ENCODE data around the gene SEMA5A.

The SEMA5A gene

DNA sequence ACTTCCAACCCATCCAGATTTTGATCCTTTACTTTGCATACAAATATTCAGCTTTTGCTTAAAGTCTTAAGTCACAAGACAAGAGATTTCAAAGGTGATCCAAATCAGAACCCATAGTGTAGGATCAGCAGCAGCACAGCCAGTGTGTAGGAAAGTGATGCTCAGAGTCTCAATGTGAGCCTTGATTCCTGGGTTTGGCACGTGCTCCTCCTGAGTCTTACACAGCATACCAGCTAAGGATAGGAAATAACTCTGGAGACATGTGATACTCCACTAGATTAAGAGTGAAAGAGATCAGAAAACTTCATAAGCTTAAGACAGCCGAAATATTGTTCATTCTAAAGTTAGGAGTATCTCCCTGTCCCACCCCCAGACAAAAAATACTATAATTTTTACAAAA, 344.9 kb downstream of the SEMA5A start (continued):
- TF ChIP-seq, protein P1, sequence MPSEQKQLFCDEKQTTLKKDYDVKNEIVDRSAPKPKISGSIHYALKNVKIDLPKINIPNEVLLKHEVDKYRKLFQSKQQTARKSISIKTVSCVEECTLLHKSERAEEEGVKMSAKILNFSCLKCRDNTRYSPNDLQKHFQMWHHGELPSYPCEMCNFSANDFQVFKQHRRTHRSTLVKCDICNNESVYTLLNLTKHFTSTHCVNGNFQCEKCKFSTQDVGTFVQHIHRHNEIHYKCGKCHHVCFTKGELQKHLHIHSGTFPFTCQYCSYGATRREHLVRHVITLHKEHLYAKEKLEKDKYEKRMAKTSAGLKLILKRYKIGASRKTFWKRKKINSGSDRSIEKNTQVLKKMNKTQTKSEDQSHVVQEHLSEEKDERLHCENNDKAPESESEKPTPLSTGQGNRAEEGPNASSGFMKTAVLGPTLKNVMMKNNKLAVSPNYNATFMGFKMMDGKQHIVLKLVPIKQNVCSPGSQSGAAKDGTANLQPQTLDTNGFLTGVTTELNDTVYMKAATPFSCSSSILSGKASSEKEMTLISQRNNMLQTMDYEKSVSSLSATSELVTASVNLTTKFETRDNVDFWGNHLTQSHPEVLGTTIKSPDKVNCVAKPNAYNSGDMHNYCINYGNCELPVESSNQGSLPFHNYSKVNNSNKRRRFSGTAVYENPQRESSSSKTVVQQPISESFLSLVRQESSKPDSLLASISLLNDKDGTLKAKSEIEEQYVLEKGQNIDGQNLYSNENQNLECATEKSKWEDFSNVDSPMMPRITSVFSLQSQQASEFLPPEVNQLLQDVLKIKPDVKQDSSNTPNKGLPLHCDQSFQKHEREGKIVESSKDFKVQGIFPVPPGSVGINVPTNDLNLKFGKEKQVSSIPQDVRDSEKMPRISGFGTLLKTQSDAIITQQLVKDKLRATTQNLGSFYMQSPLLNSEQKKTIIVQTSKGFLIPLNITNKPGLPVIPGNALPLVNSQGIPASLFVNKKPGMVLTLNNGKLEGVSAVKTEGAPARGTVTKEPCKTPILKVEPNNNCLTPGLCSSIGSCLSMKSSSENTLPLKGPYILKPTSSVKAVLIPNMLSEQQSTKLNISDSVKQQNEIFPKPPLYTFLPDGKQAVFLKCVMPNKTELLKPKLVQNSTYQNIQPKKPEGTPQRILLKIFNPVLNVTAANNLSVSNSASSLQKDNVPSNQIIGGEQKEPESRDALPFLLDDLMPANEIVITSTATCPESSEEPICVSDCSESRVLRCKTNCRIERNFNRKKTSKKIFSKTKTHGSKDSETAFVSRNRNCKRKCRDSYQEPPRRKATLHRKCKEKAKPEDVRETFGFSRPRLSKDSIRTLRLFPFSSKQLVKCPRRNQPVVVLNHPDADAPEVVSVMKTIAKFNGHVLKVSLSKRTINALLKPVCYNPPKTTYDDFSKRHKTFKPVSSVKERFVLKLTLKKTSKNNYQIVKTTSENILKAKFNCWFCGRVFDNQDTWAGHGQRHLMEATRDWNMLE (tag by site-specific recombination; conservative IDR thresholded peaks at IDR 0.05; ENCODE audit: low read depth), result no peak
- TF ChIP-seq ZXDB (tag by site-specific recombination; IDR thresholded peaks at IDR 0.05), result no peak
- no peak for TF ChIP-seq KLF1 (tag by site-specific recombination; IDR thresholded peaks at IDR 0.05)
- TF ChIP-seq, protein P2, sequence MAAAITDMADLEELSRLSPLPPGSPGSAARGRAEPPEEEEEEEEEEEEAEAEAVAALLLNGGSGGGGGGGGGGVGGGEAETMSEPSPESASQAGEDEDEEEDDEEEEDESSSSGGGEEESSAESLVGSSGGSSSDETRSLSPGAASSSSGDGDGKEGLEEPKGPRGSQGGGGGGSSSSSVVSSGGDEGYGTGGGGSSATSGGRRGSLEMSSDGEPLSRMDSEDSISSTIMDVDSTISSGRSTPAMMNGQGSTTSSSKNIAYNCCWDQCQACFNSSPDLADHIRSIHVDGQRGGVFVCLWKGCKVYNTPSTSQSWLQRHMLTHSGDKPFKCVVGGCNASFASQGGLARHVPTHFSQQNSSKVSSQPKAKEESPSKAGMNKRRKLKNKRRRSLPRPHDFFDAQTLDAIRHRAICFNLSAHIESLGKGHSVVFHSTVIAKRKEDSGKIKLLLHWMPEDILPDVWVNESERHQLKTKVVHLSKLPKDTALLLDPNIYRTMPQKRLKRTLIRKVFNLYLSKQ (tag by site-specific recombination; IDR thresholded peaks at IDR 0.05; ENCODE audit: borderline replicate concordance), result no peak
- TF ChIP-seq ZNF514 (tag by site-specific recombination; IDR thresholded peaks at IDR 0.05), result no peak
- TF ChIP-seq ZNF23 (tag by site-specific recombination; IDR thresholded peaks at IDR 0.05; ENCODE audit: borderline replicate concordance), result no peak
- no peak for TF ChIP-seq ZNF354C (tag by site-specific recombination; IDR thresholded peaks at IDR 0.05; ENCODE audit: borderline replicate concordance, low read depth)

- no peaks in the 10 kb centered on the region for H3K9me3 ChIP-seq (ENCODE audit: control insufficient read depth, insufficient read depth, low read depth, low read length)
- ChIA-PET POLR2A (no interaction called here), CTCF (no interaction called here)
- no peak overlapping the region for H3K4me3 ChIP-seq (ENCODE audit: low read depth, low read length)
- TF ChIP-seq REST (tag by site-specific recombination; IDR thresholded peaks at IDR 0.05) (peak; percentile 76), HOXD13 (CRISPR knock-in tag; IDR thresholded peaks at IDR 0.05; ENCODE audit: borderline replicate concordance) (no peak)
- no peaks in the 10 kb centered on the region for H3K4me1 ChIP-seq (ENCODE audit: control insufficient read depth, insufficient read depth, low read length)
- no peak overlapping the region for H3K27ac ChIP-seq (ENCODE audit: extremely low read depth, low read depth, low read length)
- H3K36me3 ChIP-seq (ENCODE audit: control insufficient read depth in 2 of 2, insufficient read depth in 1 of 2, low read length in 2 of 2), result no peaks in the 10 kb centered on the region
These were observed 347.5 kb downstream of the SEMA5A start for GRCh38 chr5:9198394-9198793.

GRCh38 chr5:9197881-9198260, 348.0 kb downstream of the SEMA5A start:
- ChIA-PET CTCF (no interaction called here), POLR2A (no interaction called here)
- H3K36me3 ChIP-seq (ENCODE audit: control insufficient read depth in 2 of 2, insufficient read depth in 1 of 2, low read length in 2 of 2), result no peaks in the 10 kb centered on the region
- no peak overlapping the region for H3K4me3 ChIP-seq (ENCODE audit: low read depth, low read length)
- H3K4me1 ChIP-seq (ENCODE audit: control insufficient read depth, insufficient read depth, low read length), result no peaks in the 10 kb centered on the region
- no peak overlapping the region for H3K27ac ChIP-seq (ENCODE audit: extremely low read depth, low read depth, low read length)
- no peaks in the 10 kb centered on the region for H3K9me3 ChIP-seq (ENCODE audit: control insufficient read depth, insufficient read depth, low read depth, low read length)
- TF ChIP-seq ZNF521 (tag by site-specific recombination; IDR thresholded peaks at IDR 0.05) (no peak), ZNF530 (tag by site-specific recombination; IDR thresholded peaks at IDR 0.05; ENCODE audit: low read depth) (no peak), OSR2 (tag by site-specific recombination; IDR thresholded peaks at IDR 0.05) (no peak), ZNF513 (tag by site-specific recombination; IDR thresholded peaks at IDR 0.05) (no peak), WT1 (tag by site-specific recombination; IDR thresholded peaks at IDR 0.05) (no peak), SCRT1 (tag by site-specific recombination; IDR thresholded peaks at IDR 0.05; ENCODE audit: borderline replicate concordance) (no peak), MEIS1 (CRISPR knock-in tag; IDR thresholded peaks at IDR 0.05; ENCODE audit: borderline replicate concordance) (no peak), KLF9 (tag by site-specific recombination; IDR thresholded peaks at IDR 0.05; ENCODE audit: low read depth) (no peak), ZNF548 (tag by site-specific recombination; IDR thresholded peaks at IDR 0.05) (no peak), ZNF302 (tag by site-specific recombination; IDR thresholded peaks at IDR 0.05; ENCODE audit: low read depth) (no peak), ZNF600 (tag by site-specific recombination; IDR thresholded peaks at IDR 0.05) (no peak)
